HEK293T (cell line): ENCODE results near the gene TANC1.
"Not testable (repeated sequence)": the region's sequence is repeated elsewhere in the genome, so short reads cannot be mapped to it uniquely, and the experiment has no call there.

Experiments
- BHLHE40 ChIP-seq: fragments of 450-650 bp; IDR thresholded peaks from 2 replicates; pipeline ENCODE4 v1.6.1; 2016; ENCODE audit warnings: mild to moderate bottlenecking, moderate library complexity, borderline replicate concordance
- FOXA1 ChIP-seq: fragments of 450-650 bp; IDR thresholded peaks from 2 replicates; pipeline ENCODE4 v1.6.1; 2016; ENCODE audit warnings: mild to moderate bottlenecking
- FOXM1 ChIP-seq: fragments of 450-650 bp; IDR thresholded peaks from 2 replicates; pipeline ENCODE4 v1.6.1; 2017; ENCODE audit warnings: mild to moderate bottlenecking, borderline replicate concordance
- L3MBTL2 ChIP-seq: fragments of 450-650 bp; conservative IDR thresholded peaks from 2 replicates; pipeline ENCODE4 v1.6.1; 2016; ENCODE audit warnings: mild to moderate bottlenecking

GRCh38 chr2:159096302-159096855 is 127.9 kb downstream of the TANC1 start:
- not testable (repeated sequence) for TF ChIP-seq FOXM1, L3MBTL2, FOXA1, BHLHE40
